Measurements from ENCODE around the gene HECW1.
"Not testable (repeated sequence)": the region's sequence is repeated elsewhere in the genome, so short reads cannot be mapped to it uniquely, and the experiment has no call there.

The HECW1 gene

DNA sequence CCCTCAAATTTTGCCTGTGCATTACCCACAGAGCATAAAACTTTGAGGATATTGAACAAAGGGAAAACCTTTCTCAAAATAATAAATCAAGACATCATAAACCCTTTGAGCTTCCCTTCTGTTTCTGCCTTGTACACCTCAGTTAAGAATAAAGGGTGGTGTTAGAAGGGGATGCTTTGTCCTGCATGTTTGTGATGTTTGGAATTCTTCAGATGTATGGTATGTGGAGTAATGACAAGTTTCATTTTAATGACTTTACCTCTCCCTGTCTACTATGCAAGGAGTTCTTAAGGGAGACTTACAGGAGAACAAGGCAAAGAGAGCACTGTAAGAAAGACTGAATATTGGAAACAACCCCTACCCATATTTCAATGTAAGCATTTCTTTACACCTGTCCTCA is 99.2 kb downstream of the HECW1 start:
- DNase-seq: no peak

DNA sequence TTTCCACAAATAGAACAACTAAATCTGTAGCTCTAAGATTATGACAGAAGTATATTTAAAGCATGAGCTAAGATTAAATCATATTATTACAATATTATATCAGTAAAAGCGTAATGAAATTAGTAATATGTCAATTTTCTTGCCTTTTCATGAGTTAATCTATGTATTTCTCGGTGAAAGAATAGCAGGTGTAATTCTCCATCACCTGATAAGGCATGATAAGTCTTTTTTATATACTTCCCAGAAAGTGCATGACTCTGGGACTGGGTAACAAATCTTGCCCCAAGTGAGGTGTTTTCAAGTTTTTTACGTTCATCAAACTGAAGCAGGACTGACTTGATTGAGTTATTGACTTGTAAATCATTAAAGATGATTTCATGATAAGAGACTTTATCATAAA is 100.5 kb downstream of the HECW1 start:
- no peak for DNase-seq

- DNase-seq: no peak
Observed at GRCh38 chr7:43215061-43215460, 102.6 kb downstream of the HECW1 start.

GRCh38 chr7:43217055-43217454 is 104.6 kb downstream of the HECW1 start:
- DNase-seq: no peak

GRCh38 chr7:43218901-43219300 is 106.5 kb downstream of the HECW1 start:
- not testable (repeated sequence) for DNase-seq

DNA sequence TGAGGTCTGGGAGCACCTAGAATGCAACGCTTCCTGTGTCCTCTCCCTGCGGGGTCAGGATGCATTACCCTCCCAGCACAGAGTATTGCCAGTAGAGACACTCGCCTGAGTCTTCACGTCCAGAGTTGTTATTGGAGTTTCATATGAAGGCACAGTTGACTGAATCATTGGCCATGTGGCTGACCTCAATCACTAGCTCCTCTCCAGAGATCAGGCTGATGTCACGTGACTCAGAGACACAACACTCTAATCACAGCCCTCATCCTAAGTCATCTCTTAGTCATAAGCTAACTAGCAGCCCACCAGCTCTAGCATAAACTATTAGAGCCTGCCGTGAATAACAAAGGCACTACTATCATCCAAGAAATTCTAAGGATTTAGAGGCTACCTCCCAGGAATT is 107.8 kb downstream of the HECW1 start:
- no peak for DNase-seq

GRCh38 chr7:43220742-43221141 is 108.3 kb downstream of the HECW1 start:
- DNase-seq: no peak

DNA sequence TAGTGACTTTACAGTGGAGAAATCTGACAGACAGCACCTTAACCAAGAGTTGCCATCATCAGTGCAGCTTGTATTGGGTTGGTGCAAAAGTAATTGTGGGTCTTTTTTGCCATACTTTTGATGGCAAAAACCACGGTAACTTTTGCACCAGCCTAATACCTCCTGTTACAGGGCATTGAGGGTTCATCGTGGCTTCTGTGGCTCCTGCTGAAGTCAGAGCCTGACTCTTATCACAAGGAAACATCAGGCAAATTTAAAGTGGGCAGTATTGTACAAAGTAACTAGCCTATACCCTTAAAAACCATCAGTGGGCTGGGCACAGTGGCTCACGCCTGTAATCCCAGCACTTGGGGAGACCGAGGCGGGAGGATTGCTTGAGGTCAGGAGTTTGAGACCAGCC is 117.4 kb downstream of the HECW1 start:
- DNase-seq: no peak

DNA sequence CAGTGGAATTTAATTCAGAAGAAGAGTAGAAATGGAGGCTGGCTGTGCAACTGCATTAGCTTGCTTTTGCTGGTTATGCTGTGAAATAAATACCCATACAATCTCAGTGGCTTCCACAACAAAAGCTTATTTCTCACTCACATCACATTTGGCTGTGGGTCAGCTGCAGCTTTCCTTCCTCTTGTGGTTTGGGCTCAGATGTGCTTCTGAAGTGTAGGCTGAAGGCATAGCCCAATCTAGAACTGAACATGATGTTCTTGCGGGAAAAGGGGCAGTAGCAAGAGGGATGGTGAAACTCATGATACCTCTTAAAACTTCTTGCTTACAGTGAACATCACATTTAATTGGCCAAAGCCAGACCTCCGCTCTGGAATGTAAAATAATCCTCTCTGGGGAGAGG is 119.9 kb downstream of the HECW1 start:
- no peak for DNase-seq

- no peak for DNase-seq
Observed at GRCh38 chr7:43234073-43234472, 121.6 kb downstream of the HECW1 start.

DNA sequence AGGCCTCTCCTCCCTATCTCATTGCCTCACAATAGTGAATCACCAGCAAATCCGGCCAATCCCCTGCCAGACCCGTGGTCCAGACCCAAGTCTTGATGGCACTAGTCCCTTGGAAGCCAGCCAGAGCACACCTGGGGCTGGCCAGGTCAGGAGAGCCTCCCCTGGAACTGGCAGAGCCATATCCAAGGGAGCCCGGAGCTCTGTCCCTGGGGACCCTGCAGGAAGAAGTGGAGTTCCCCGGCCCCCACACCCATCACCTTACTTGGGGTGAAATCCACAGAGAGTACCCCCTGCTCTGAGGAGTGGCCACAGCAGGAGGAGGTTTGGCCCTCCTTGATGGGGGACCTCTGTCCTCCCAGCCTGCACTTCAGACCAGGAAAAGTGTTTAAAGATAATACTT is 122.5 kb downstream of the HECW1 start:
- DNase-seq: no peak

DNA sequence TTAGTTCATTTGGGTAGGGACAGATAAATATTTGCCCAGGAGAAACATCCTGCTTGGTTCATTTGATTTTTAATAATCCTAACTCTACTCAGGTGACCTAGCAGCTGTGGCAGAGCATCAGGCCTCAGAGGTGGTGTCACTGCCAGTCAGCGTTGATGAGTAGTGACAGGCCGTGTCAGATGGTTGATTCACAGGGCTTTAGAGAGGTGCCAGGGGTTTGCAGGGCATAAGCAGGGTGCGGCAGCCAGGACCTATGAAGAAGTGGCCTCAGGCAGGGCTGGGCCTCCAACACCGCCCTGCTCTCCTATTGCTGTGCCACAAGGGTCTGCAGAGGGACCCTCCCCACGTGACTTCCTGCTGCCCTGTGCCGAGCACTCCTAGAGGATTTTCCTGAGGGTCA is 128.1 kb downstream of the HECW1 start:
- DNase-seq: no peak

DNA sequence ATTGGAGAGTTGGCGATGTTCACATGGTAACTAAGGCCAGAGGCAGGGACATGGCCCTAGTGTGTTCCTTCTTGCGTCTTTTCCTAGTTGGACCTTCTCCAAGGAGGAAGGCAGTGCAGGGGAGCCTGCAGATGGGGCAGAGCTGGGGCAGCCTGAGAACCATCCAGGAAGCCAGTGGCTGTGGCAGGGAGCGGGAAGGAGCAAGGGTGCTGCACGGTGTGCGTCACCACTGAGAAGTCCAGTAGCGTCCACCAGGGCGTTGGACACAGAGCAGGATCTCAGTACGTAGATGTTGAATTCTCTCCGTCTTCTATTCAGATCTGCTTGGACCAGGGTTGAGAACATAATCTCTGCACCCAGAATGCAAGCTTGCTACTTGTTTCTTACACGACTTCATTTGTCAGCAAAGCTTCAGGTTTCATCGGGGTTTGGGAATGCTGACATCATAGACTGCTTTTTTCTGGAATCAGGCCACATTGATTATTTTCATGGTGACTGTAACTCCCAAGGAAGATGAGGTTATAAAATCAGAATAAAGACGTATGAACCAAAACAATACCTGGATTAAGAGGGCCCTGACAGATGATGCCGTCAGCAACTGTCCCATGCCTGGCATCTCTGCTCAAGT is 130.3 kb downstream of the HECW1 start:
- DNase-seq: no peak

GRCh38 chr7:43244232-43244631 is 131.8 kb downstream of the HECW1 start:
- no peak for DNase-seq

GRCh38 chr7:43244784-43245183 is 132.3 kb downstream of the HECW1 start:
- no peak for DNase-seq

GRCh38 chr7:43247757-43248156 is 135.3 kb downstream of the HECW1 start:
- DNase-seq: no peak

GRCh38 chr7:43248553-43248952 is 136.1 kb downstream of the HECW1 start:
- no peak for DNase-seq

DNA sequence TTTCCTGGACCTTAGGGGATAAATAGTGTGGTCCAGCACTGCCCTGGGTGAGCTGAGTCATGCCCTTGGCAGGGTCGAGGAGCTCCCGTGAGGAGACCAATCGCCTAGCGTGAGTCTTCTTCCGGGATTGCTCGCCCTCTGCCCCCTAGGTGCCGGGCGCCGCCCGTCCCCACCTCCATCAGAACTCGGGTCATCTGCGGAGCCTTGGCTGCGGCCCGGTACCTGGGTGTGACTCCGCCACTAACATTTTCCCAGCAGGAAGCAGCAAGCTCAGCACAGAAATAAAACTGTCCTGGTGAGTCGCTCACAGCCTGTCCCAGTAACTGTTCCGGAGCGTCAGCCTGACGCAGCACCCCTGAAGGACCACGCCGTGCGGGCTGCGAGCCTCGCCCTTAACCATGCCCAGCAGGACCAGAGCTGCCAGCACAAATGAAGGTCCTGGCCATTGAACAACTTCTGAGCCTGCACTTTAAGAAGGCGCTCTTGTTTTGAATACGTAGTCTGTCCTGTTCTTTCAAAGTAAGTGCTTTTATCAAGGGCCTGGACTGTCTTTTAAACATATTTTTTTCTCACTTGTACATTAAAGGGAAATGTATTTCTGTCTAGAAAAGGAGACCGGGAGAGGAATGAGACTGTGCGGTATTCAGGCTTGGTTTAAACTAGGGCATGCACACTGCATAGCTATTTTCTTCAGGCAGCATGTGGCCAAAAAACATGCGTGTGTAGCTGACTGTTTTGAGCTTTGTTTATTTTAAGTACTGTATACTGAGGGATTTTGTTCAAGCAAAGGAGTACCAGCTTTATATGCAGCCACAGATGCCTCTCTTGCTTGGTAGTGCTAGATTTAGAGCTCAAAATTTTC is 136.7 kb downstream of the HECW1 start:
- DNase-seq: no peak

- no peak for DNase-seq
Observed at GRCh38 chr7:43249823-43250145, 137.3 kb downstream of the HECW1 start.

DNA sequence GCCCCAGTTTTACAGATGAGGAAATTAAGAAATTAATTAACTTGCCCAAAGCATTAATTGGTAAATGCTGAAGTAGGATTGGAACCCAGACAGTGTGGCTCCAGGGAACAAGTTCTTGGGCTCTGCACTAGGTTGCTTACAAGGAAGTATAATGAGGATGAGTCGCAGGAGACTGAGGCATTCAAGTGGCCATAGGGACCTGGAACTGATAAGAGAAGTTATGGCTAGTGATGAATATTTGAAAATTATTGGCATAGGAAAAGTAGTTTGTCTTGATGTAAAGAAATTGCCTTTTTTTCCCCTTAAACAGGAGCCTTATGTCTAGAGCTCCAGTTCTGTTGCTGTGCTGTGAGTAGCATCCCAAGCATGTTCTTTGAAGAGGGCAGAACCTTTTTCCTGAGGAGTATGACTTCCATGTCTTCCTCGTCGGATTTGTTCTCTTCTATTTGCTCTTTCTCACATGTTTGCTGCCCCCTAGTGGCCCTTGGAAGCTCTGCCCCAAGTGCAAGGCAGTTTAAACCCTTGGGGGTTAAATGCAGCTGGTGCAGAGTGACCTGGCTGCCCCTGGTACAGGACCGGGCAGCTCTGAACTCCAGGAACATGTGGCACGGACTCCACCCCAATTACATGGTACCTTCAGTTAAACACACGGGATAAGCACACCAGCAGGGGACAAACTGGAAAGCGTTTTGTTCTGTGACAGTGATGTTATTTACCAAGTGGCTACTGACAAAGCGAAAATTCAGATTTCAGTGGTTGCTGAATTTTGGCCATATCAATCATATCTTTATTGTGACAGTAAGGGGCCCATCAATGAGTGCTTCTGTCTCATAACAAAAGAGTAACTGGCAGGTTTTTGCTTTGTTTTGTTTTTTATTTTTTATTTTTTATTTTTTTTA is 148.8 kb downstream of the HECW1 start:
- peak; percentile 38 for DNase-seq

DNA sequence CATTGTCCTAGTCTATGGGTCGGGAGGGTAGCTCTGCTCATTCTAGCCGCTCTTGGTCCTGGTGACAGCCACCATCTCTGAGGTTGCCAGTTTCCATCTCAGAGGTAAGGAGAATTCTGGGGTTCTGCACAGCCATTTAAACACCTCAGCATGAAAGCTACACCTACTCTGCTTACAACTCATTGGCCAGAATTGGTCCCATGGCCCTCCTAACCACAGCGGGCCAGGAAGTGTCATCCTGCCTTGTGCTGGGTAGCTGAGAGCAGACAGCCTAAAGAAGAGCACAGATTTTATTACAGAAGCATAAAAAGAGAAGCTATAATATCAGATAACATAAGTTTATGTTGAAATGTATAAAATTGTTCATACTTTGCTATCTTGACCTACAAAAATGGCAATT is 152.7 kb downstream of the HECW1 start:
- DNase-seq: no peak

- no peak for DNase-seq
Observed at GRCh38 chr7:43273939-43274719, 161.7 kb downstream of the HECW1 start.

GRCh38 chr7:43274752-43275151 is 162.3 kb downstream of the HECW1 start:
- no peak for DNase-seq

Measured in DMS 273 treated with DMSO at 0.1 percent for 48 hours (cell line).